Measurements from ENCODE around the gene CRIM1.
A peak's percentile ranks its signal among the peaks of the same experiment; 100 is the strongest.

CRIM1 gene

DNA sequence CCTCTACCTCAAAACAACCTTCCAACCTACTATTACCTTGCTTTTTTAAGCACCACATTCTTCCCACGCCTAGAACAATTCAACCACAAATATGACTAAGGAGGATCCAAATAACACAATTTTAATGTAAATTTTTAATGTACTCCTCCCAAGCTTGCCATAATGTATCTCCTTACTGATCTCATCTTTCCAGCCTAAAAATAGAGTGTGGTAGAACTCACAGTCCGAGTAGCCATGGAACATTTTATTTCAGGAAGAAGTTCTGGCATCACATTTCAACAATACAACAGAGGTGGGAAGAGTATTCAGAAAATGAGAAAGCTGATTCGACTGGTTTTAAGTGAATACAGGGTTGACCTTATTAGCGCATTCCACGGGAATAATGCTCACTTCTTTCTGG, 227.0 kb downstream of the CRIM1 start:
- no peak for DNase-seq (ENCODE audit: low spot score)

DNA sequence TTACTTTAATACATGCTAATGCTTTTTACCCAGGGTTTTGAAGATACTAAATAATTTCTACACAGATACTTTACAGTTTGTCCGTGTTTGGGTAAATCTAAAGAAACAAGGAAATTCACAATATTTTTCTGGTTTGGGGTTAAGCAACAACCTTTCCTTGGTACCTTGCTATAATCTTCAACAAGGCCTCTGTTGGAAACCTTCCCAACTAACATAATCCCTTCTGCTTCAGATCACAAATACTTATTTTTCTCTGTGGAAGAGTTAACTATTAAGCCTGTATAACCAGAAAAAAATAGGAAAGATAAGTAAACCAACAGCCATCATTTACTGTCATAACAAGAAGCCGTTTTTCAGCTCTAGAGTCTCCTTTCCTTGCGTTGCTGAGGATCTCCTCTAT, 227.4 kb downstream of the CRIM1 start:
- DNase-seq (ENCODE audit: low spot score) = no peak

DNA sequence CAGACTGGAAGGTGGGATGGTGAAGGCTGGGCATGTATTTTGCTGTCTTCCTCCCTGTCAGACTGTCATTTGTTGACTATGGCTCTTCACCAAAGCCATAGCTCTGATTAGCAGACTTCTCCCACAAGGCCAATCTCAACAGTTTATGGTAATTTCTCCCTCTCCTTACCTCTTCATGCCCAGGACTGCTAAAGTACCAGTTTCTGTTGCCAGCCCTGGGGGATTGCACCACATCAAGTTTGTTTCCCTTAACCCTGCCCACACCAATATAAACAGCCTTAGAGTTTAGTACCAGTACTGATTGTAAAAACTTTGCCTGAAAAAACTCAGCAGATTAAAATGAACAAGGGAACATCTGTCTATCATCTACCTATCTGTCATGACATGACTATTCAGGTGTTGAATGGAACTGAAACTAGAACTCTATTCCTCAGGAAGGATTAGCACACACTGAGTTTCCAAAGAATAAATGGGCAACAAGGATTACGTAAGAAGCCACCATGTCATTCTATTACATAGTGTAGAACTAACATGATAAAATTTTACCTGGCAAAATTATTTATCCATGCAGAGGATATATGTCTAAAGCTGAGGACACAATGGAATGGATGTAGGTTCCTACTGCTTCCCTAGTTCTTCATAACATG, 228.7 kb downstream of the CRIM1 start:
- no peak for DNase-seq (ENCODE audit: low spot score)

DNA sequence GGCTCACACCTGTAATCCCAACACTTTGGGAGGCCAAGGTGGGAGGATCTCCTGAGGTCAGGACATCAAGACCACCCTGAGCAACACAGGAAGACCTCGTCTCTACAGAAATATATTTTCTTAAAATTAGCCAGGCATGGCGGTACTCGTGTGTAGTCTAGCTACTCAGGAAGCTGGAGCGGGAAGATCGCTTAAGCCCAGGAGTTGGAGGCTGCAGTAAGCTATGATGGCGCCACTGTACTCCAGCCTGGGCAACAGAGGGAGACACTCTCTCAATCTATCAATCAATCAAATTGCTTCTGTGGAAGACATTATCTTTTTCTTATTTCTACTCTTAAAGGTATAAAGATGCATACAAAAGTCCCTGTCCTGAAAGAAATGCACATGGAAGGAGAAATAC, 231.1 kb downstream of the CRIM1 start:
- DNase-seq (ENCODE audit: low spot score) = no peak

DNA sequence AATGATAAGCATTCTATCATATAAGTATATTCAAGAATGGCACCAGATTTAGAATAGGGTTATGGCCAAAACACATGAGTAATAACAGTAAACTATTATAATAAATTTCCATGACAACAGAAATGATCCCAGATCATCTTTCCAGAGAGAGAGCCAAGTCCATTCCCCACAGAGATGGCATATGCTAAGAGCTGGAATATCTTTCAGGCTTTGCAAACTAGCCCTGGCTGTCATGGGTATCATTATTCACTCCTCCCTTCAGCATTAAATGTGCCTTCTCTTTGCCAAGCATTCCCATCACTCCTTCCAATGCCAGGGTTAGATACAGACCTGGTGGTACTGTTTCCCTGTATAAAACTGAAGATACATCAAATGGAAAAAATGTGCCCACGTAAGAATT, 231.5 kb downstream of the CRIM1 start:
- no peak for DNase-seq (ENCODE audit: low spot score)

DNA sequence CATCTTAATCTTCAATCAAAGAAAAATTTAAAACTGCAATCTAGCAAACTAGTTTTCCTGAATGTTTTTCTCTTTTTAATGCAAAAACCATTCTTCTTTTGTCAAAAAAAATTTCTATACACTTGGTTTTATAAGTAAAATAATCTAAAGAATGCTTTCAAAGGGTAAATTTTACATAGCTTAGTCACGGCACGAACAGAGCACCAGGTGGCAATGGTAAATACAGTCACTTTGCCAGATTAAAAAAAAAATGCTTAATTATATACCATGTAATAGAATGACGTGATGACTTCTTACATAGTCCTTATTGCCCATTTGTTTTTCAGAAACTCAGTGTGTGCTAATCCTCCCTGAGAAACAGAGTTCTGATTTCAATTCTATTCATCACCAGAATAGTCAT, 232.0 kb downstream of the CRIM1 start:
- no peak for DNase-seq (ENCODE audit: low spot score)

DNA sequence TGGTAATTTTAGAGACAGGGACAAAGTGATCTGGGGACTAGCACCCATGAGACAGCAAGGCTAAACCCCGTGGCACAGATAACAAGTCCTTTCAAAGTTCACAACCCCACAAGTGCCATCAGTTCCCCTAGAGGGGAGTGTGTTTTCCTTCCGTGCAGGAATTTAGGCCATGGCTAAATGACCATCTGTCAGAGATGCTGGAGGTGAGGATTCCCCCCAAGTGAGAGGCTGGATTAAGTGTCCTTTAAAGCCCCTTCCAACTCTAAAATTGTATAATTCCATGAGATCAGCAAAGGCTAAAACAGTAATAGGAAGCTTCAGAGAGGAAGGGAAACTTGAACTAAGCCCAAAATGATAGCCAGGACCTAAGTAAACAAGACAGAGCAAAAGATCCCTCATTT, 233.7 kb downstream of the CRIM1 start:
- no peak for DNase-seq (ENCODE audit: low spot score)

DNA sequence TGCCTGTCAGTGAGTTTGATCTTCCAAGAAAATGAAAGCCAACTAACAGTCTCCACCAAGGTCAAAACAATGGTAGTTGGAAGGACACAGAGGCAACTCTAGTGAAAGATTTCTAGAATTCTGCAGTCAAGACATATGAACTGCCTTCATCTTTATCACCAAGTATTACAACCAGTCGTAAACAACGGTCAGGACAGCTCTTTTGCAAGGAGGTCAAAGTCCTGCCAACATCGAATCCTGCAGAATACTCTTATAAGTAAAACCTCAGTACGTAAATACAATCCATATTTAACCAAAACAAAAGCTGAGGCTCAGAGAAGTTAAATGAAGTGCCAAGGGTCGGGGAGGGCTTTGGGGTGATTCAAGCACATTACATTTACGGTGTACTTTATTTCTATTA, 239.3 kb downstream of the CRIM1 start:
- no peak for DNase-seq (ENCODE audit: low spot score)

DNA sequence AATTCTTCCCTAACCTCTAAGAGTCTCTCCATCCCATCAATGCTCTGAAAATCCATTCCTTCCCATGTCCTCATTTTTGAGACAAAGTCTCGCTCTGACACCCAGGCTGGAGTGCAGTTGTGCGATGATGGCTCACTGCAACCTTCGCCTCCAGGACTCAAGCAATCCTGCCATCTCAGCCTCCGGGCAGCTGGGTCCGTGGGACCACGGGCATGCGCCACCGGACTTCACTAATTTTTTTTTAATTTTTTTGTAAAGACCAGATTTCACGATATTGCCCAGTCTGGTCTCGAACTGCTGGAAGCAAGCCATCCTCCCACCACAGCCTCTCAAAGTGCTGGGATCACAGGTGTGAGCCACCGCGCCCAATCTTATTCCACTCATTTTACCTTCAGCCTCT, 240.8 kb downstream of the CRIM1 start:
- no peak for DNase-seq (ENCODE audit: low spot score)

DNA sequence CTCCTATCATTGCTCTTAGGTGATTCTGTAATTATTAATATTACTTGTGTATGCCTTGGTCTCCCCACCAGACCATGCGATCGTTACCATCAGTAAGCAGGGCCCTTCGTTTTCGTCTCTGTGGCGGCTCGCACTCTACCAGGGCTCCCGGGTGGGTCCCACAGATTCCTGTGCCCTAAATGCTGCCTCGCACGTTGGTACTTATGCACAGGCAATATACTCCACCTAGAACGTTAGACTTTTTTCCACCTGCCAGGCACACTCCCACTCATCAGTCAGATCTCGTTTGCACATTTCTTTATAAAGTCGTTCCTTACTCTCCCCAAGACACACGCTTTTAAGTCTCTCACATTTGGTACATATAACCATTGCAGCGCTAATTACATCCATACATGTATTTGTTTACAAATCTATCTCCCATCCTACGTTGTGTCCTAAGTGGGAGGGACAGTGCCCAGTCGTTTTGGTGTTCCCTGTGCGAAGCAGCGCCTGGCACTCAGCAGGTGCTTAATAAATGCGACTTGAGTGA, 241.5 kb downstream of the CRIM1 start:
- DNase-seq (ENCODE audit: low spot score) = peak; percentile 10

DNA sequence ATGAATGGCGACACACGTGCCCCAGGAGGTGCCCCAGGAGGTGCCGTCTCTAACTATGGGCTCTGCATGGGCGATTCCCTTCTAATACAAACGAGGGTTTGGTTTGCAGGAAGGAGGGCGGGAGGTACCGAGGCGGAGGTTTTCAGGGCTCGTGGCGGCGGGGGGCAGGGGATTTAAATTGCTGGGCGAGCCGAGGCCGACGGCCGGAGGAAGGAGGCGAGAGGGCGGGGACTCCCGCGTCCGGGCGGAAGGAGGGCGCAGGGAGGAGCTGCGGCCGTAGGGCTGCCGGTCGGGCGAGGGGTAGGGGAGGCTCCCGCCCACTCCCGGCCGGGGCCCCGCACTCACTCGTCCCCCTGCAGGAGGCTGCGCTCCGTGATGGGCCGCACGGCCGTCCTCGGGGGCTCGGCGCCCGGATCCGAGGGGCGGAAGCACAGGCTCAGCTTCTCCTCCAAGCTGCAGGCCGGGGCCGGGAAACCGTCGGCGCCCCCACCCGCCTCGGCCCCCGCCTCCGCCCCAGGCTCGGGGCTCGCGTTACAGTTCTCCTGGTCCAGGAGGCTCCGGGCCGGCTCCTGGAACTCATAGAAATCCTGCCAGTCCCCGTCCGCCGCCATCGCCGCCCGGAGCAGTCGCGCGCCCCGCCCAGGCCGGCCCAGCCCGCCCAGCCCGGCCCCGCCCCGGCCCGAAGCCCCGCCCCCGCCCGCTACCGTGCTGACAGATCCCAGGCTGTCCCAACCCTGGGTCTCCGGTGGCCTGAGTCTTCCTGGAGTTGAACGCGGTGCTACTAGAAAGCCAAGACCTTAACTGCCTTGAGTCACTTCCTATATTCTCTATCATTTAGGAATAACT, 242.2 kb downstream of the CRIM1 start, which contains the start of gene FEZ2:
Gene FEZ2, minus strand, starts transcription at position 637 of the 846 bp plus-strand sequence. Its CDS starts 26 bp downstream, at position 611.
- DNase-seq (ENCODE audit: low spot score) = peak; percentile 94
